Measurements from ENCODE around the gene FAAP100. TPM values are rescaled to one million over a fixed set of nuclear protein-coding genes. Genes with fewer than 3 reads are reported as not detected.

FAAP100 gene
- total and polyA plus RNA-seq, 5 experiments from 2014 or later: 9.1 to 55.9 (median 17.4) TPM

- Mint-ChIP-seq H3K4me1 (peaks cover 12 to 40% (median 31%) of the 10 kb centered on the region in 4 donors), H3K4me3 (peak overlapping the region; percentile 34 to 91 (median 62)), H3K27me3 (no peaks in the 10 kb centered on the region), H3K9me3 (no peaks in the 10 kb centered on the region), H3K36me3 (peaks cover 0 to 38% (median 6%) of the 10 kb centered on the region in 3 donors), H3K27ac (peak overlapping the region in 4 of 10 donors; percentile 20 to 66 (median 35))
- ATAC-seq (no peak), DNase-seq (no peak)
- POLR2A ChIA-PET: interaction anchor here (0.6 to 8.3 kb wide), 3 partner anchors 38 to 60 kb away, joined by 3 to 140 read pairs (median 4); partner anchors contain the start of gene ACTG1
These were observed 2.3 kb downstream of the FAAP100 start for GRCh38 chr17:81549826-81550225.

GRCh38 chr17:81549031-81549557 is 3.1 kb downstream of the FAAP100 start:
- Mint-ChIP-seq H3K27ac (no peak overlapping the region), H3K4me1 (peaks cover 11 to 35% (median 27%) of the 10 kb centered on the region in 4 donors), H3K9me3 (no peaks in the 10 kb centered on the region), H3K36me3 (peaks cover 0 to 42% (median 6%) of the 10 kb centered on the region in 3 donors), H3K4me3 (peak overlapping the region in 7 of 10 donors; percentile 4 to 89 (median 58)), H3K27me3 (no peaks in the 10 kb centered on the region)
- no peak for ATAC-seq
- no peak for DNase-seq
- POLR2A ChIA-PET: no interaction called here

GRCh38 chr17:81547614-81547982 is 4.6 kb downstream of the FAAP100 start:
- peaks cover 6 to 24% (median 15%) of the 10 kb centered on the region in 4 donors for H3K4me1 Mint-ChIP-seq
- no peak for DNase-seq
- H3K9me3 Mint-ChIP-seq: no peaks in the 10 kb centered on the region
- H3K36me3 Mint-ChIP-seq: peaks cover 0 to 42% (median 6%) of the 10 kb centered on the region in 3 donors
- ATAC-seq: no peak
- H3K4me3 Mint-ChIP-seq: peak overlapping the region in 1 of 10 donors; percentile 24
- no peak overlapping the region for H3K27ac Mint-ChIP-seq
- H3K27me3 Mint-ChIP-seq: no peaks in the 10 kb centered on the region
- POLR2A ChIA-PET: no interaction called here

GRCh38 chr17:81546906-81547613 is 5.1 kb downstream of the FAAP100 start:
- DNase-seq (no peak), ATAC-seq (no peak)
- no peaks in the 10 kb centered on the region for H3K27me3 Mint-ChIP-seq
- no peak overlapping the region for H3K27ac Mint-ChIP-seq
- H3K36me3 Mint-ChIP-seq: peaks cover 0 to 44% (median 6%) of the 10 kb centered on the region in 3 donors
- peak overlapping the region in 1 of 10 donors; percentile 24 for H3K4me3 Mint-ChIP-seq
- POLR2A ChIA-PET: interaction anchor here (0.7 kb wide), 1 partner anchor 29 kb away, joined by 5 read pairs; no protein-coding TSS in a partner anchor
- H3K9me3 Mint-ChIP-seq: no peaks in the 10 kb centered on the region
- peaks cover 7 to 24% (median 15%) of the 10 kb centered on the region in 4 donors for H3K4me1 Mint-ChIP-seq

- no peaks in the 10 kb centered on the region for H3K9me3 Mint-ChIP-seq
- H3K36me3 Mint-ChIP-seq: peaks cover 0 to 49% (median 6%) of the 10 kb centered on the region in 3 donors
- POLR2A ChIA-PET: no interaction called here
- H3K27me3 Mint-ChIP-seq: no peaks in the 10 kb centered on the region
- no peak overlapping the region for H3K27ac Mint-ChIP-seq
- ATAC-seq (no peak), DNase-seq (no peak)
- H3K4me1 Mint-ChIP-seq: peaks cover 0 to 12% (median 8%) of the 10 kb centered on the region in 4 donors
- H3K4me3 Mint-ChIP-seq: no peak overlapping the region
These were observed 6.8 kb downstream of the FAAP100 start for GRCh38 chr17:81545160-81545949.

GRCh38 chr17:81544281-81544974 is 7.7 kb downstream of the FAAP100 start:
- Mint-ChIP-seq H3K27me3 (no peaks in the 10 kb centered on the region), H3K4me1 (peaks cover 0 to 4% (median 2%) of the 10 kb centered on the region in 4 donors), H3K9me3 (no peaks in the 10 kb centered on the region), H3K27ac (no peak overlapping the region), H3K4me3 (no peak overlapping the region), H3K36me3 (peaks cover 0 to 42% (median 6%) of the 10 kb centered on the region in 3 donors)
- DNase-seq (no peak), ATAC-seq (no peak)
- POLR2A ChIA-PET: interaction anchor here (1.3 kb wide), 1 partner anchor 26 kb away, joined by 3 read pairs; no protein-coding TSS in a partner anchor

- peaks cover 0 to 37% (median 6%) of the 10 kb centered on the region in 3 donors for H3K36me3 Mint-ChIP-seq
- no peaks in the 10 kb centered on the region for H3K27me3 Mint-ChIP-seq
- ATAC-seq: no peak
- no peaks in the 10 kb centered on the region for H3K9me3 Mint-ChIP-seq
- no peak for DNase-seq
- H3K27ac Mint-ChIP-seq: no peak overlapping the region
- H3K4me1 Mint-ChIP-seq: peaks cover 0 to 2% (median 0%) of the 10 kb centered on the region in 4 donors
- H3K4me3 Mint-ChIP-seq: no peak overlapping the region
- POLR2A ChIA-PET: interaction anchor here (1.3 to 1.5 kb wide), 2 partner anchors 9 to 26 kb away, joined by 3 to 8 read pairs; partner anchors contain the start of gene FAAP100
These were observed 8.4 kb downstream of the FAAP100 start for GRCh38 chr17:81543756-81544155.

- Mint-ChIP-seq H3K27ac (no peak overlapping the region), H3K27me3 (peaks cover 0 to 3% (median 0%) of the 10 kb centered on the region in 5 donors), H3K4me3 (no peak overlapping the region), H3K36me3 (peaks cover 0 to 33% (median 6%) of the 10 kb centered on the region in 3 donors), H3K9me3 (no peaks in the 10 kb centered on the region), H3K4me1 (peaks cover 0 to 2% (median 0%) of the 10 kb centered on the region in 4 donors)
- POLR2A ChIA-PET: interaction anchor here (0.5 to 1.5 kb wide), 2 partner anchors 9 to 759 kb away, joined by 3 to 8 read pairs; partner anchors contain the start of gene FAAP100
- DNase-seq (no peak), ATAC-seq (no peak)
These were observed 8.8 kb downstream of the FAAP100 start for GRCh38 chr17:81543339-81543675.

GRCh38 chr17:81542431-81543338 is 9.5 kb downstream of the FAAP100 start:
- POLR2A ChIA-PET: interaction anchor here (0.5 to 1.5 kb wide), 2 partner anchors 10 to 758 kb away, joined by 3 to 8 read pairs; partner anchors contain the start of gene FAAP100
- Mint-ChIP-seq H3K27ac (no peak overlapping the region), H3K4me3 (no peak overlapping the region)

GRCh38 chr17:81541123-81541522 is 11.0 kb downstream of the FAAP100 start:
- no peak overlapping the region for H3K27ac Mint-ChIP-seq
- peaks cover 0 to 5% (median 1%) of the 10 kb centered on the region in 4 donors for H3K4me1 Mint-ChIP-seq
- POLR2A ChIA-PET: no interaction called here

More at GRCh38 chr17:81542431-81543338, 9.5 kb downstream of the FAAP100 start:
- Mint-ChIP-seq H3K36me3 (peaks cover 0 to 27% (median 9%) of the 10 kb centered on the region in 3 donors), H3K4me1 (peaks cover 0 to 4% (median 1%) of the 10 kb centered on the region in 4 donors), H3K9me3 (no peaks in the 10 kb centered on the region), H3K27me3 (peaks cover 0 to 8% (median 0%) of the 10 kb centered on the region in 5 donors)
- ATAC-seq: no peak
- no peak for DNase-seq

GRCh38 chr17:81540676-81541027 is 11.5 kb downstream of the FAAP100 start:
- peaks cover 0 to 5% (median 1%) of the 10 kb centered on the region in 4 donors for H3K4me1 Mint-ChIP-seq
- peaks cover 0 to 11% (median 3%) of the 10 kb centered on the region in 3 donors for H3K36me3 Mint-ChIP-seq
- no peaks in the 10 kb centered on the region for H3K9me3 Mint-ChIP-seq
- H3K27ac Mint-ChIP-seq: no peak overlapping the region
- H3K27me3 Mint-ChIP-seq: peaks cover 0 to 21% (median 4%) of the 10 kb centered on the region in 5 donors
- ATAC-seq (no peak), DNase-seq (peak in 1 of 10 donors; percentile 3)
- POLR2A ChIA-PET: no interaction called here
- H3K4me3 Mint-ChIP-seq: no peak overlapping the region

More at GRCh38 chr17:81541123-81541522, 11.0 kb downstream of the FAAP100 start:
- Mint-ChIP-seq H3K27me3 (peaks cover 0 to 16% (median under 1%) of the 10 kb centered on the region in 5 donors), H3K4me3 (no peak overlapping the region), H3K9me3 (no peaks in the 10 kb centered on the region), H3K36me3 (peaks cover 0 to 13% (median 4%) of the 10 kb centered on the region in 3 donors)
- DNase-seq (peak in 1 of 10 donors; percentile 2), ATAC-seq (no peak)
